Hepatocyte (in vitro differentiated cells): Measurements from ENCODE around the gene TIMM22. TPM values are rescaled to one million over a fixed set of nuclear protein-coding genes. Genes with fewer than 3 reads are reported as not detected.

Experiments
- DNase-seq: peaks from one replicate; pipeline ENCODE4 v3.0.0-alpha.2; 2016; ENCODE audit warnings: low spot score
- H2AFZ ChIP-seq: fragments of 200-600 bp; sonication (generic); 2 replicates; pipeline ENCODE4 v1.6.0; 2016; ENCODE audit warnings: antibody characterized with exemption, mild to moderate bottlenecking
- H3K27ac ChIP-seq: fragments of 200-600 bp; sonication (generic); 2 replicates; pipeline ENCODE4 v1.5.1; 2016; ENCODE audit warnings: mild to moderate bottlenecking
- H3K27me3 ChIP-seq: fragments of 200-600 bp; sonication (generic); 2 replicates; pipeline ENCODE4 v1.6.1; 2016
- H3K36me3 ChIP-seq: fragments of 200-600 bp; sonication (generic); replicated peaks from 2 replicates; pipeline ENCODE4 v1.5.1; 2016; ENCODE audit warnings: low read depth; ENCODE audit not compliant: insufficient read depth
- H3K4me1 ChIP-seq: fragments of 200-600 bp; sonication (generic); 2 replicates; pipeline ENCODE4 v1.5.1; 2016; ENCODE audit warnings: mild to moderate bottlenecking, moderate library complexity; ENCODE audit not compliant: insufficient read depth
- H3K4me2 ChIP-seq: fragments of 200-600 bp; sonication (generic); 2 replicates; pipeline ENCODE4 v1.6.0; 2016
- H3K4me3 ChIP-seq: fragments of 200-600 bp; sonication (generic); 2 replicates; pipeline ENCODE4 v1.5.1; 2016; ENCODE audit warnings: mild to moderate bottlenecking
- H3K79me2 ChIP-seq: fragments of 200-600 bp; sonication (generic); 2 replicates; pipeline ENCODE4 v1.6.0; 2017; ENCODE audit warnings: mild to moderate bottlenecking
- H3K9me2 ChIP-seq: fragments of 200-600 bp; sonication (generic); replicated peaks from 2 replicates; pipeline ENCODE4 v1.6.0; 2017; ENCODE audit warnings: mild to moderate bottlenecking; ENCODE audit not compliant: insufficient read depth
- H3K9me3 ChIP-seq: fragments of 200-600 bp; sonication (generic); 2 replicates; pipeline ENCODE4 v1.5.1; 2016; ENCODE audit warnings: low read depth, mild to moderate bottlenecking
- H4K20me1 ChIP-seq: fragments of 200-600 bp; sonication (generic); 2 replicates; pipeline ENCODE4 v1.6.0; 2016; ENCODE audit warnings: mild to moderate bottlenecking; ENCODE audit not compliant: insufficient read depth, poor library complexity, severe bottlenecking
- CTCF ChIP-seq: fragments of 200-600 bp; sonication (generic); IDR thresholded peaks from 2 replicates; pipeline ENCODE4 v1.5.1; 2016; ENCODE audit warnings: antibody characterized with exemption, mild to moderate bottlenecking; ENCODE audit not compliant: poor library complexity
- EZH2 ChIP-seq: fragments of 200-600 bp; sonication (generic); IDR thresholded peaks from 2 replicates; pipeline ENCODE4 v1.6.1; 2016; ENCODE audit warnings: antibody characterized with exemption, mild to moderate bottlenecking, borderline replicate concordance
- EZH2phosphoT487 ChIP-seq: fragments of 200-600 bp; sonication (generic); IDR thresholded peaks from one replicate; pipeline ENCODE4 v1.6.1; 2018; ENCODE audit warnings: antibody characterized with exemption, mild to moderate bottlenecking, low read depth, moderate library complexity; ENCODE audit not compliant: unreplicated experiment, severe bottlenecking
- WGBS: methylation state at CpG from one replicate; pipeline ENCODE4 v1.1.6; 2016; ENCODE audit warnings: low lambda C conversion rate; ENCODE audit errors: missing lambda C conversion rate; 5-methylcytosine and 5-hydroxymethylcytosine counted together
- polyA plus RNA-seq: library from polyadenylated mRNA; unstranded; fragments of >200 nt; fragmentation: Nextera tagmentation; extraction: Ambion mirVana; gene quantifications from 2 replicates; pipeline ENCODE4 v1.2.1, GENCODE V29; 2016
- total RNA-seq: library from RNA; depleted of rRNA; stranded (reverse); fragments of >200 nt; gene quantifications from 2 replicates; pipeline ENCODE4 v1.2.3, GENCODE V29; 2014

The TIMM22 gene
- total and polyA plus RNA-seq, 2 experiments from 2014 or later = 16.7 to 18.4 TPM

DNA sequence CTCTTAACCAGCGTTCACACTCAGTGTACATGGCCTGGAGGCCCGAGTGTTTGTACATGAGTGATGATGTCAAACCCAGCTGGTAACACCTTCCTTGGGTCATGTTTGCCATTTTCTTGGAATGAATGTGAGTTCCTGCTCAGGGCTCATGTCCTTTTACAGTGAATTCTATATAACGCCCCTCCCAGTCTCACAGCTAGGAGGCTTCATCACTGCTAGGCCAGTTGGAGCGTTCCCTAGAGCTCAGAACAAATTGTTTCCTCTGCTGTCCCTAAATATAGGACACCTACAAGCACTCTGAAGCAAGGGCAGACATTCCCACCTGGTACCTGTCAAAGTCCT lies 5.5 kb downstream of the TIMM22 start:
- H3K9me3 ChIP-seq = no peaks in the 10 kb centered on the region
- DNase-seq = no peak
- peaks cover 24% of the 10 kb centered on the region for H3K79me2 ChIP-seq
- 85% methylated on average over 4 of the region's 4 CpGs for WGBS
- peaks cover 61% of the 10 kb centered on the region for H3K4me1 ChIP-seq
- H3K27ac ChIP-seq = peak overlapping the region; percentile 89
- no peak overlapping the region for H3K4me3 ChIP-seq
- no peaks in the 10 kb centered on the region for H3K9me2 ChIP-seq
- H4K20me1 ChIP-seq = no peaks in the 10 kb centered on the region
- no peaks in the 10 kb centered on the region for H3K36me3 ChIP-seq
- peak overlapping the region; percentile 61 for H3K4me2 ChIP-seq
- TF ChIP-seq EZH2phosphoT487 = no peak
- no peak for TF ChIP-seq EZH2
- TF ChIP-seq CTCF = no peak
- H2AFZ ChIP-seq = no peak overlapping the region
- no peaks in the 10 kb centered on the region for H3K27me3 ChIP-seq

GRCh38 chr17:1002771-1003555 lies 6.0 kb downstream of the TIMM22 start:
- Histone ChIP-seq H3K27me3 (no peaks in the 10 kb centered on the region), H4K20me1 (no peaks in the 10 kb centered on the region), H3K79me2 (peaks cover 18% of the 10 kb centered on the region), H3K27ac (peak overlapping the region; percentile 89), H3K36me3 (no peaks in the 10 kb centered on the region), H3K9me3 (no peaks in the 10 kb centered on the region), H3K9me2 (no peaks in the 10 kb centered on the region), H3K4me3 (no peak overlapping the region), H2AFZ (no peak overlapping the region), H3K4me1 (peaks cover 58% of the 10 kb centered on the region), H3K4me2 (peak overlapping the region; percentile 61)
- TF ChIP-seq EZH2 (no peak), EZH2phosphoT487 (no peak), CTCF (no peak)
- DNase-seq = no peak
- 53% methylated on average over 18 of the region's 19 CpGs for WGBS

- Histone ChIP-seq H3K4me1 (peaks cover 55% of the 10 kb centered on the region), H3K4me2 (no peak overlapping the region), H3K27me3 (no peaks in the 10 kb centered on the region), H4K20me1 (no peaks in the 10 kb centered on the region), H3K9me3 (no peaks in the 10 kb centered on the region), H3K9me2 (no peaks in the 10 kb centered on the region), H3K36me3 (no peaks in the 10 kb centered on the region), H3K79me2 (peaks cover 12% of the 10 kb centered on the region), H2AFZ (no peak overlapping the region), H3K27ac (peak overlapping the region; percentile 89), H3K4me3 (no peak overlapping the region)
- WGBS = 91% methylated on average over 5 of the region's 5 CpGs
- TF ChIP-seq CTCF (no peak), EZH2phosphoT487 (no peak), EZH2 (no peak)
- no peak for DNase-seq
These were observed 6.7 kb downstream of the TIMM22 start for GRCh38 chr17:1003633-1003971.
